Panc1 (cell line): ENCODE results near the gene PLK1. TPM values are rescaled to one million over a fixed set of nuclear protein-coding genes. Genes with fewer than 3 reads are reported as not detected.

Experiments
- ATAC-seq: fragments of 200-7000 bp; cut with Tn5 transposase; 2 replicates; pipeline ENCODE4 v1.9.1; 2020; ENCODE audit warnings: mild to moderate bottlenecking, moderate library complexity
- BruUV-seq: library from RNA; stranded (reverse); fragments of 400-500 nt; replicated peaks from 2 replicates; lab custom pipeline; 2021; lab: Mats Ljungman, UMichigan
- CTCF ChIA-PET: fragments of 300-600 bp; sonication (Branson Sonifier 250); formaldehyde crosslinking; loops from one replicate; lab custom pipeline; 2022; ENCODE audit warnings: antibody characterized with exemption; lab: Charles Lee
- POLR2A ChIA-PET: fragments of 300-600 bp; sonication (Branson Sonifier 250); formaldehyde crosslinking; loops from one replicate; lab custom pipeline; 2022; ENCODE audit warnings: antibody characterized with exemption; lab: Charles Lee
- DNase-seq: peaks from one replicate; pipeline ENCODE4 v3.0.0-alpha.2; 2010; ENCODE audit warnings: low read depth, low spot score
- H3K27ac ChIP-seq: 2 replicates; pipeline ENCODE4 v1.5.1; 2011; ENCODE audit warnings: mild to moderate bottlenecking, low read length, inconsistent platforms
- H3K27me3 ChIP-seq: fragments of 200-500 bp; sonication (Bioruptor generic); 2 replicates; pipeline ENCODE4 v1.6.0; 2014; ENCODE audit warnings: low read length, inconsistent platforms; ENCODE audit not compliant: control insufficient read depth, insufficient read depth
- H3K36me3 ChIP-seq: fragments of 200-500 bp; sonication (Bioruptor generic); 2 replicates; pipeline ENCODE4 v1.5.1; 2014; ENCODE audit warnings: inconsistent platforms, mild to moderate bottlenecking, low read length, moderate library complexity; ENCODE audit not compliant: control insufficient read depth, insufficient read depth
- H3K4me1 ChIP-seq: 2 replicates; pipeline ENCODE4 v1.5.1; 2011; ENCODE audit warnings: inconsistent platforms, mild to moderate bottlenecking, low read length, moderate library complexity; ENCODE audit not compliant: control insufficient read depth, insufficient read depth
- H3K4me3 ChIP-seq, 2 experiments: 2 replicates each; pipeline ENCODE4 v1.5.1; 2011 to 2012; ENCODE audit warnings: low read depth in 2 of 2, low read length in 2 of 2, mild to moderate bottlenecking in 2 of 2, inconsistent platforms in 1 of 2, moderate library complexity in 1 of 2
- H3K9me3 ChIP-seq: fragments of 200-500 bp; sonication (Bioruptor generic); 2 replicates; pipeline ENCODE4 v1.5.1; 2014; ENCODE audit warnings: low read depth, mild to moderate bottlenecking, inconsistent platforms, low read length, moderate library complexity; ENCODE audit not compliant: control insufficient read depth, insufficient read depth
- CTCF ChIP-seq: fragments of 450-650 bp; IDR thresholded peaks from 2 replicates; pipeline ENCODE4 v1.5.1; 2017; ENCODE audit warnings: mild to moderate bottlenecking
- POLR2AphosphoS5 ChIP-seq: IDR thresholded peaks from 2 replicates; pipeline ENCODE4 v1.6.1; 2012; ENCODE audit warnings: mild to moderate bottlenecking, low read depth, low read length, moderate library complexity
- SIN3A ChIP-seq: IDR thresholded peaks from 2 replicates; pipeline ENCODE4 v1.6.1; 2012; ENCODE audit warnings: low read depth, mild to moderate bottlenecking, low read length, moderate library complexity, borderline replicate concordance; ENCODE audit not compliant: insufficient read depth
- TCF7L2 ChIP-seq: IDR thresholded peaks from 2 replicates; pipeline ENCODE4 v1.6.1; 2011; ENCODE audit warnings: mild to moderate bottlenecking, low read depth, low read length, inconsistent platforms
- in situ Hi-C: cut with HindIII; loops from 2 replicates; pipeline ENCODE4 v1.10.0; 2016; ENCODE audit warnings: low sequenced_read_pairs, low pct_unique_long_range_greater_than_20kb
- intact Hi-C: fragments of 100-400 bp; cut with micrococcal nuclease; formaldehyde crosslinking; loops from one replicate; pipeline ENCODE4 v1.10.0; 2022; ENCODE audit not compliant: unreplicated experiment
- total RNA-seq: library from RNA; stranded (reverse); gene quantifications from one replicate; pipeline ENCODE4 v1.2.1, GENCODE V29; 2021; ENCODE audit not compliant: unreplicated experiment
- TF ChIP-seq, protein P1 (sequence below), 2 experiments: IDR thresholded peaks; 2 replicates each; pipeline ENCODE4 v1.6.1; 2011 to 2012; ENCODE audit warnings: low read depth in 2 of 2, control low read depth in 1 of 2, low read length in 1 of 2, mild to moderate bottlenecking in 1 of 2, moderate library complexity in 1 of 2; ENCODE audit not compliant: insufficient read depth in 1 of 2

Gene PLK1
- total RNA-seq, 1 experiment from 2014 or later, result 94.8 TPM

GRCh38 chr16:23682181-23682580, 3.5 kb downstream of the PLK1 start:
- CTCF ChIA-PET, result interaction anchor here (0.7 kb wide), 1 partner anchor 237 kb away, joined by 3 read pairs; no protein-coding TSS in a partner anchor
- DNase-seq (no peak), ATAC-seq (no peak)
- no TSS peak for BruUV-seq
- no peak overlapping the region for H3K27ac ChIP-seq
- intact Hi-C loops (no loop called here), in situ Hi-C loops (no loop called here)
- no peak overlapping the region for H3K4me3 ChIP-seq
- no peaks in the 10 kb centered on the region for H3K27me3 ChIP-seq
- POLR2A ChIA-PET, result no interaction called here
- no peaks in the 10 kb centered on the region for H3K9me3 ChIP-seq
- H3K36me3 ChIP-seq, result peaks cover 26% of the 10 kb centered on the region
- TF ChIP-seq SIN3A (no peak), POLR2AphosphoS5 (no peak), TCF7L2 (no peak), CTCF (no peak)
- TF ChIP-seq, protein P1, sequence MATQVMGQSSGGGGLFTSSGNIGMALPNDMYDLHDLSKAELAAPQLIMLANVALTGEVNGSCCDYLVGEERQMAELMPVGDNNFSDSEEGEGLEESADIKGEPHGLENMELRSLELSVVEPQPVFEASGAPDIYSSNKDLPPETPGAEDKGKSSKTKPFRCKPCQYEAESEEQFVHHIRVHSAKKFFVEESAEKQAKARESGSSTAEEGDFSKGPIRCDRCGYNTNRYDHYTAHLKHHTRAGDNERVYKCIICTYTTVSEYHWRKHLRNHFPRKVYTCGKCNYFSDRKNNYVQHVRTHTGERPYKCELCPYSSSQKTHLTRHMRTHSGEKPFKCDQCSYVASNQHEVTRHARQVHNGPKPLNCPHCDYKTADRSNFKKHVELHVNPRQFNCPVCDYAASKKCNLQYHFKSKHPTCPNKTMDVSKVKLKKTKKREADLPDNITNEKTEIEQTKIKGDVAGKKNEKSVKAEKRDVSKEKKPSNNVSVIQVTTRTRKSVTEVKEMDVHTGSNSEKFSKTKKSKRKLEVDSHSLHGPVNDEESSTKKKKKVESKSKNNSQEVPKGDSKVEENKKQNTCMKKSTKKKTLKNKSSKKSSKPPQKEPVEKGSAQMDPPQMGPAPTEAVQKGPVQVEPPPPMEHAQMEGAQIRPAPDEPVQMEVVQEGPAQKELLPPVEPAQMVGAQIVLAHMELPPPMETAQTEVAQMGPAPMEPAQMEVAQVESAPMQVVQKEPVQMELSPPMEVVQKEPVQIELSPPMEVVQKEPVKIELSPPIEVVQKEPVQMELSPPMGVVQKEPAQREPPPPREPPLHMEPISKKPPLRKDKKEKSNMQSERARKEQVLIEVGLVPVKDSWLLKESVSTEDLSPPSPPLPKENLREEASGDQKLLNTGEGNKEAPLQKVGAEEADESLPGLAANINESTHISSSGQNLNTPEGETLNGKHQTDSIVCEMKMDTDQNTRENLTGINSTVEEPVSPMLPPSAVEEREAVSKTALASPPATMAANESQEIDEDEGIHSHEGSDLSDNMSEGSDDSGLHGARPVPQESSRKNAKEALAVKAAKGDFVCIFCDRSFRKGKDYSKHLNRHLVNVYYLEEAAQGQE (IDR thresholded peaks at IDR 0.05; ENCODE audit: insufficient read depth in 1 of 2, low read depth in 2 of 2, low read length in 1 of 2), result no peak
- peaks cover 26% of the 10 kb centered on the region for H3K4me1 ChIP-seq

GRCh38 chr16:23683487-23683886, 4.8 kb downstream of the PLK1 start:
- intact Hi-C loops (no loop called here), in situ Hi-C loops (no loop called here)
- H3K36me3 ChIP-seq, result peaks cover 32% of the 10 kb centered on the region
- TF ChIP-seq CTCF (no peak), POLR2AphosphoS5 (no peak), SIN3A (no peak), TCF7L2 (no peak)
- TF ChIP-seq, protein P1 (IDR thresholded peaks at IDR 0.05; ENCODE audit: insufficient read depth in 1 of 2, low read depth in 2 of 2, low read length in 1 of 2), result no peak
- H3K9me3 ChIP-seq, result no peaks in the 10 kb centered on the region
- H3K4me3 ChIP-seq, result no peak overlapping the region
- BruUV-seq, result no TSS peak
- POLR2A ChIA-PET, result no interaction called here
- H3K27ac ChIP-seq, result no peak overlapping the region
- peaks cover 15% of the 10 kb centered on the region for H3K4me1 ChIP-seq
- ATAC-seq, result no peak
- DNase-seq, result no peak
- no peaks in the 10 kb centered on the region for H3K27me3 ChIP-seq
- CTCF ChIA-PET, result interaction anchor here (0.6 kb wide), 1 partner anchor 353 kb away, joined by 3 read pairs; no protein-coding TSS in a partner anchor
